GM13976 (cell line): Measurements from ENCODE around the gene CCDC88B.
A peak's percentile ranks its signal among the peaks of the same experiment; 100 is the strongest.

Source experiments
- DNase-seq: peaks from one replicate; pipeline ENCODE4 v3.0.0; 2012; ENCODE audit warnings: low spot score
- CTCF ChIP-seq: IDR thresholded peaks from 2 replicates; pipeline ENCODE4 v1.5.1; 2012; ENCODE audit warnings: borderline replicate concordance, mild to moderate bottlenecking; ENCODE audit not compliant: insufficient read depth; ENCODE audit errors: extremely low read depth, missing control alignments, control extremely low read depth
- in situ Hi-C: fragments of 300-500 bp; cut with MboI; formaldehyde crosslinking; loops from one replicate; pipeline ENCODE4 v1.12.0; 2022; ENCODE audit warnings: low sequenced_read_pairs, mixed read lengths, inconsistent platforms; ENCODE audit not compliant: unreplicated experiment

Gene CCDC88B

GRCh38 chr11:64333556-64333955, 6.4 kb upstream of the CCDC88B start:
- no peak for DNase-seq
- in situ Hi-C loops = no loop called here
- no peak for TF ChIP-seq CTCF

DNA sequence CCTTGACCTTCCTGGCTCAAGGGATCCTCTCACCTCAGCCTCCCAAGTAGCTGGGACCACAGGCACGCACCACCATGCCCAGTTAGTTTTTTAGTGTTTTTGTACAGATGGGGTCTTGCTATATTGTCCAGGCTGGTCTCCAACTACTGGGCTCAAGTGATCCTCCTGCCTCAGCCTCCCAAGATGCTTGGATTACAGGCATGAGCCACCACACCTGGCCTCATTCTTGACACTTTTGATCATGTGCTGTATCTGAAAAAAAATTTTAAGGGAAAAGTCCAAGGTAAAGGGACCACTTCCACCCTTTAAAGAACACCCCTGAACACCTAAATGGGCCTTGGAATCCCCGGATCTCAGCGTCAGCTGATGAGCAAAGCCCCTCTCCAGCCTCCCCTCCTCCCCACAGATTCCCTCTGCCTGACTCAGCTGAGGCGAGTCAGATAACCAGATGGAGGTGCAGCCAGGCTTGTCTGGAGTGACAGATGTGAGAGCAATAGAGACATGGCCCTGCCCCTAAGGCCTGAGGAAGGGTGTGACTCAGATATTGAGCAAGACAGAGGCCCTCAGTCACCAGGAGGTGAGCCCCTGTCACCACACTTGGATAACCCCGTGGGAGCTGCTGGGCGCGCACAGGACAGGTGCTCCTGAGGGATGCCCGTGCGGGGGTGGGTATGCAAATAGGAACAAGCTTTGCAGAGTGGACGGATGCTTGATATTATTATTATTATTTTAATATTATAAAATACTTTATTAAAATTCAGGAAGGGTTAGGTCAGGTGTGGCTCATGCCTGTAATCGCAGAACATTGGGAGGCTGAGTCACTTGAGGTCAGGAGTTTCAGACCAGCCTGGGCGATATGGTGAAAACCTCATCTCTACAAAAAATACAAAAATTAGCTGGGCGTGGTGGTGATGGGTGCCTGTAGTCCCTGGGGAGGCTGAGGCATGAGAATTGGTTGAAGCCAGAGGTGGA, 5.0 kb upstream of the CCDC88B start:
- no peak for TF ChIP-seq CTCF
- in situ Hi-C loops = no loop called here

GRCh38 chr11:64337538-64338249, 2.3 kb upstream of the CCDC88B start:
- in situ Hi-C loops = no loop called here
- DNase-seq = no peak

More for the DNA sequence above, 5.0 kb upstream of the CCDC88B start:
- DNase-seq = peak; percentile 89

GRCh38 chr11:64338716-64339115, 1.3 kb upstream of the CCDC88B start:
- TF ChIP-seq CTCF = no peak
- in situ Hi-C loops = no loop called here
- no peak for DNase-seq

More at GRCh38 chr11:64337538-64338249, 2.3 kb upstream of the CCDC88B start:
- TF ChIP-seq CTCF = no peak

DNA sequence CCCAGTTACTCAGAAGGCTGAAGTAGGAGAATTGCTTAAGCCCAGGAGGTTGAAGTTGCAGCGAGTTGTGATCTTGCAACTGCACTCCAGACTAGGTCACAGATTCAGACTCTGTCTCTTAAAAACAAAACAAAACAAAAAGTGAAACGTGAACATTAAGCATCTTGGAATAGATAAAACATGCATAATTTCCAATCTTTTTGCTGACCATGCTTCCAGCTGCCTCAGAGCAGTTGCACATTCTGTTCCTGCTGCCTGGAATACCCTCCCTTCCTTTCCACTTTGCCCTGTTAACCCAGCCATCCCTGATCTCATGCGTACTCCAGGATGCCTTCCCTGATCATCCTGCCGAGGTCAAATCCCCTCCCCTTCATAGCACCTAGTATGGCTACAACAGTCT, 718 bp upstream of the CCDC88B start:
- no peak for TF ChIP-seq CTCF
- DNase-seq = no peak

DNA sequence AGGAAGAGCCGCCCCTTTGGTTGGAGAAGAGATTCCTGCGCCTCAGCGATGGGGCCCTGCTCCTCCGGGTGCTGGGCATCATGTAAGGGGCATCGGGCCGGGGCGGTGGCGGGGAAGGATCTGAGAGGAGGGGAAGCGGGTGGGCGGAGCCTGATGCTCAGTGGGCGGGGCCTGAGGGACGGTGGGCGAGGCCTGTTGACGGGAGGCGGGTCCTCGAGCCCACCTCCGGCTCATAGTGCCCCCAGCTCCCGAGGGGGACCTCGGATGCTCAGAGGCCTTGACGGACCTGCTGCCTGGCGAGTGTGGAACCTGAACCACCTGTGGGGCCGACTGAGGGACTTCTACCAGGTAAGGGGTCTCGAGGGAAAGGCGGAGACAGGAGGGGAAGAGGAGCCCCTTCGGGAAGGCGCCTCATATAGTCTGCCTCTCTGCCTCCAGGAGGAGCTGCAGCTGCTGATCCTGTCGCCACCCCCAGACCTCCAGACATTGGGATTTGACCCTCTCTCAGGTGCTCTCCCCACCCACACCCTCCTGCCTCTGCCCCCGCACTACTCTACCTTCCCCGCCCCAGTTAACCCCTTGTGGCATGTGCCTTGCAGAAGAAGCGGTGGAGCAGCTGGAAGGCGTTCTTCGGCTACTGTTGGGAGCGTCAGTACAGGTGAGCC, 799 bp downstream of the CCDC88B start:
- TF ChIP-seq CTCF = no peak
- peak; percentile 90 for DNase-seq
- in situ Hi-C loops = no loop called here

More for the DNA sequence above, 718 bp upstream of the CCDC88B start:
- in situ Hi-C loops = no loop called here
